HG03457 (cell line): ENCODE results near the gene CPEB4.

Experiments used
- ATAC-seq: cut with Tn5 transposase; IDR thresholded peaks from one replicate; pipeline ENCODE4 v1.9.1; 2021; ENCODE audit warnings: moderate number of reproducible peaks; ENCODE audit not compliant: unreplicated experiment

The CPEB4 gene

GRCh38 chr5:173910215-173910614 is 22.1 kb downstream of the CPEB4 start:
- no peak for ATAC-seq

GRCh38 chr5:173911623-173912022 is 23.5 kb downstream of the CPEB4 start:
- no peak for ATAC-seq

GRCh38 chr5:173913686-173914321 is 25.7 kb downstream of the CPEB4 start:
- no peak for ATAC-seq

- ATAC-seq = no peak
Observed at GRCh38 chr5:173915310-173916014, 27.3 kb downstream of the CPEB4 start.

- no peak for ATAC-seq
Observed at GRCh38 chr5:173916233-173916632, 28.1 kb downstream of the CPEB4 start.

- ATAC-seq = peak; percentile 85
Observed at GRCh38 chr5:173917788-173918786, 29.9 kb downstream of the CPEB4 start.

GRCh38 chr5:173919443-173919842 is 31.3 kb downstream of the CPEB4 start:
- no peak for ATAC-seq

GRCh38 chr5:173920024-173920753 is 32.0 kb downstream of the CPEB4 start:
- no peak for ATAC-seq

- ATAC-seq = no peak
Observed at GRCh38 chr5:173920866-173921555, 32.9 kb downstream of the CPEB4 start.

- ATAC-seq = no peak
Observed at GRCh38 chr5:173922527-173922926, 34.4 kb downstream of the CPEB4 start.

GRCh38 chr5:173923218-173924095 is 35.3 kb downstream of the CPEB4 start:
- ATAC-seq = no peak

GRCh38 chr5:173924899-173925298 is 36.8 kb downstream of the CPEB4 start:
- no peak for ATAC-seq

GRCh38 chr5:173925449-173926071 is 37.4 kb downstream of the CPEB4 start:
- ATAC-seq = no peak

GRCh38 chr5:173926359-173926758 is 38.2 kb downstream of the CPEB4 start:
- no peak for ATAC-seq

- no peak for ATAC-seq
Observed at GRCh38 chr5:173928871-173929574, 40.9 kb downstream of the CPEB4 start.

GRCh38 chr5:173932695-173933139 is 44.6 kb downstream of the CPEB4 start:
- no peak for ATAC-seq

GRCh38 chr5:173933901-173934300 is 45.8 kb downstream of the CPEB4 start:
- no peak for ATAC-seq

- no peak for ATAC-seq
Observed at GRCh38 chr5:173935396-173935795, 47.2 kb downstream of the CPEB4 start.
